Breast epithelium (tissue), 3 donors: Measurements from ENCODE around the gene ST3GAL6.

Source experiments
- POLR2A ChIP-seq: fragments of 450-650 bp; IDR thresholded peaks from one replicate; pipeline ENCODE4 v1.6.1; 2016; ENCODE audit warnings: antibody characterized with exemption, mild to moderate bottlenecking, moderate library complexity
- POLR2AphosphoS5 ChIP-seq, 3 donors: sonication (generic); formaldehyde crosslinking; IDR thresholded peaks; one replicate each; pipeline ENCODE4 v1.6.1; 2017; ENCODE audit warnings: antibody characterized with exemption in 3 of 3
- TF ChIP-seq, protein P1 (sequence below), 3 donors: fragments of 450-650 bp; IDR thresholded peaks; one replicate each; pipeline ENCODE4 v1.5.1; 2016 to 2017; ENCODE audit warnings: antibody characterized with exemption in 3 of 3, mild to moderate bottlenecking in 3 of 3, moderate library complexity in 3 of 3

DNA sequence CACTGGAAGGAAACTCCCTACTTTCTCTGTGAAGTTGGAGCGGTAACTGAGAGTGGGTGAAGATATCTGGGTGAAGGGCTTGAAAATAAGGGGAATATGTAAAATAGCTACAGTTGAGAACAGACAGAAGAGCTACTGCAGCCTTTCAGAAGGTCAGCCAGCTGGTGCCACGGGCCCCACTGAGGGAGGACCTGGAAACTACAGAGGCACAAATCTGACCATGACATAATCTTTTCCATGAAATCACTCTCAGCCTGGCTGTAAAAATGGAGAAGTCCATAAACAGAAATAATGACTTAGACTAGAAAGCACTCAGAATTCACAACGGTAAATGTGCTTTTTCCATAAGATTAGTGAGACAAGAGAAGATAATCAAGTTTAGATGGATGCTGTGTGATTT lies 46.4 kb downstream of the ST3GAL6 start:
- TF ChIP-seq POLR2AphosphoS5 (IDR thresholded peaks at IDR 0.05): no peak
- no peak for TF ChIP-seq POLR2A
- TF ChIP-seq, protein P1, sequence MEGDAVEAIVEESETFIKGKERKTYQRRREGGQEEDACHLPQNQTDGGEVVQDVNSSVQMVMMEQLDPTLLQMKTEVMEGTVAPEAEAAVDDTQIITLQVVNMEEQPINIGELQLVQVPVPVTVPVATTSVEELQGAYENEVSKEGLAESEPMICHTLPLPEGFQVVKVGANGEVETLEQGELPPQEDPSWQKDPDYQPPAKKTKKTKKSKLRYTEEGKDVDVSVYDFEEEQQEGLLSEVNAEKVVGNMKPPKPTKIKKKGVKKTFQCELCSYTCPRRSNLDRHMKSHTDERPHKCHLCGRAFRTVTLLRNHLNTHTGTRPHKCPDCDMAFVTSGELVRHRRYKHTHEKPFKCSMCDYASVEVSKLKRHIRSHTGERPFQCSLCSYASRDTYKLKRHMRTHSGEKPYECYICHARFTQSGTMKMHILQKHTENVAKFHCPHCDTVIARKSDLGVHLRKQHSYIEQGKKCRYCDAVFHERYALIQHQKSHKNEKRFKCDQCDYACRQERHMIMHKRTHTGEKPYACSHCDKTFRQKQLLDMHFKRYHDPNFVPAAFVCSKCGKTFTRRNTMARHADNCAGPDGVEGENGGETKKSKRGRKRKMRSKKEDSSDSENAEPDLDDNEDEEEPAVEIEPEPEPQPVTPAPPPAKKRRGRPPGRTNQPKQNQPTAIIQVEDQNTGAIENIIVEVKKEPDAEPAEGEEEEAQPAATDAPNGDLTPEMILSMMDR (IDR thresholded peaks at IDR 0.05): no peak
